Activated CD4-positive, alpha-beta T cell treated with anti-CD3 and anti-CD28 coated beads, Interleukin-2, amount 50 U/mL, for 24 hours (primary cell): ENCODE measurements around the gene SOS1.

Source experiments
- DNase-seq, 2 donors: peaks; one replicate each; pipeline ENCODE4 v3.0.0-alpha.2; 2020; ENCODE audit warnings: low read depth in 1 of 2, low spot score in 1 of 2

The SOS1 gene

DNA sequence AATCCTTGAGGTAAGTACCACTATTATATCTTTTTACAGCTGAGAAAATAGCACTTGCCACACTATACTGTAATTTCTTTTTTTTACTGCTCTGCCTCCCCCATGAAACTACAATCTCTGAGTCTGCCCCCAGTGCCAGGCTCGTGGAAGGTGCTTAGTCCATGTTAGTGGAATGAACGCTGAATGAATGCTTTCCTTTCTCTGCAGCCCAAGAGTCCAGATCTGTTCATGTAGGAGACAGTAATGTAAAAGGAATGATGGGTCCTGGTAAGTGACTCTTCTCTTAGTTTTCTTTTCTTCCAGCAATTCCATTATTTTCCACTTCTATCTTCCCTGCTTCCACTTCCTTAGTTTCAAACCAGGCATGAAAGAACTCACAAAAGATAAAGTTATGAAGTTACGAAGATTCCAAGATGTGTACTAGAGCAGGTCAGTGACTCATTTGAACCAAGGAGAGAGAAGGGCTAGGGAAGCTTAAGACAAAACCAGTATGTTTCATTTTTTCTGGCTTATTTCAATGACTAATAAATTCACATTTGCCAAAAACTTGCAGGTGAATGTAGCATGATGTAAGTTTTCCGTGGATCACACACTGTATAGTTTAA, 185.2 kb downstream of the SOS1 start:
- DNase-seq, result no peak

DNA sequence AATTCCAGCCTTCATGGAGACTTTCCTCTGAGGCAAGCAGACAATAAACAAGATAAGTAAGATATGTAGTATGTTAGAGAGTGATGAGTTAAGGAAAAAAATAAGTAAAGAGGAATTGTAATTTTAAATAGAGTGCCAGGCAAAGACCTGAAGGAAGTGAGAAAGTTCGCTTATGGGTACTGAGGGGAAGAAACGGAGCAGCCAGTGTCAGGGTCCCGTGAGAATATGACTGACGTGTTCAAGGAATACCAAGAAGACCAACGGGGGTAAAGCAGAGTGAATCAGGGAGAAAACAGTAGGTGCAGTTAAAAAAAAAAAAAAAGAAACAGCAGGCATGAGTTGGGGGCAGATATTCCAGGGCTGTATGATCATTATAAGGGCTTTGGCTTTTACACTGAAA, 186.1 kb downstream of the SOS1 start:
- DNase-seq, result no peak

DNA sequence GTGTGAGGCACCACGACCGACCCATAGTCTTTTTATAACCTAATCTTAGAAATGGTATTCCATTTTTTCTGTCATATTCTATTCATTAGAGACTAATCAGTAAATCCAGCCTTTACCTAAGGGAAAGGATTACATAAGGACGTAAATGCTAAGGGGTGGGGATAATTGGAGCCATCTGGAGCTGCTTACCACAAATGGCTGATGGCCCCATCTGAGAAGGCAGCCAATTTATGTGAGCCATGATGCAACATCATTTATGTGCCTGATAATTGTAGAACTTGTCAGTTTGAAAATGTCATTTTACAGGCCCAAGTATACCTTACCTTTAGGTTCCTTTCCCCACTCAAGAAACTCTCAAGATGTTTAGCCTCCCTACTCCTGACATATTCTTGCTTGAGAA, 187.2 kb downstream of the SOS1 start:
- no peak for DNase-seq

DNA sequence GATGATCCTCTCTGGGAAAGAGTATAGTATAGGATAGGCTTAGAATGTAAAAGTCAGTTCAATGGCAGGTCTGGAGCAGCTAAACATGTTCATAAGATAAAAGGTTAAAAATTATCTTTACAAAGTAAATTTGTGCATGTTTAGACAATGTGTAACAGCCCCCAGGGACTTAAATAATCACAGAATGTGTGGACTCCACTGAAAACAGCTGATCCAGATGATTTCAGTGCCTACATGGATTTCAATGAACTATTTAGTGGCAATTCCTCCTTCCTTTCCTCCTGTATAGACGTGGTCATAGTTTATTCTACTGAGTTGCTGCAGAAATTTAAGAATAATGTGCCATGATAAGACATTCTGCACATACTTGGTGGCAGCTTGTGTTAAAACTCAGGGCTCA, 188.3 kb downstream of the SOS1 start:
- no peak for DNase-seq
